ENCODE data around the gene STAC3. TPM values are rescaled to one million over a fixed set of nuclear protein-coding genes. Genes with fewer than 3 reads are reported as not detected.

STAC3 gene
- total and polyA plus RNA-seq, 10 of the 15 experiments (the other 5 are each of a cell fraction or from before 2014, with no cell fraction given): 0.49 to 9.9 (median 3.8) TPM

- TF ChIP-seq MLLT1 (IDR thresholded peaks at IDR 0.05): no peak
- TF ChIP-seq MYB (IDR thresholded peaks at IDR 0.05; ENCODE audit: borderline replicate concordance, low read depth, low read length): no peak
- no peak for TF ChIP-seq IRF5 (IDR thresholded peaks at IDR 0.05; ENCODE audit: borderline replicate concordance)
- no peak for TF ChIP-seq BRCA1 (IDR thresholded peaks at IDR 0.05; ENCODE audit: low read depth, low read length)
Measured at GRCh38 chr12:57234571-57235016, 16.4 kb downstream of the STAC3 start (continued).

GRCh38 chr12:57234233-57234570, 16.8 kb downstream of the STAC3 start:
- H4K20me1 ChIP-seq (ENCODE audit: control insufficient read depth, insufficient read depth): no peaks in the 10 kb centered on the region
- intact Hi-C loops (cut with micrococcal nuclease; ENCODE audit: unreplicated experiment) (no loop called here), in situ Hi-C loops (cut with MboI) (no loop called here)
- H2AFZ ChIP-seq (ENCODE audit: control insufficient read depth, low read depth, low read length): no peak overlapping the region
- ChIA-PET SMC1A (ENCODE audit: uncharacterized antibody, unreplicated experiment) (no interaction called here), CTCF (interaction anchor here (1.9 kb wide), 1 partner anchor 20 kb away, joined by 13 read pairs; no protein-coding TSS in a partner anchor), POLR2A (interaction anchor here (1.1 kb wide), 1 partner anchor 10 kb away, joined by 3 read pairs; no protein-coding TSS in a partner anchor), RAD21 (ENCODE audit: unreplicated experiment) (no interaction called here)
- H3K9ac ChIP-seq (ENCODE audit: control insufficient read depth, insufficient read depth, low read length): no peak overlapping the region
- WGBS (ENCODE audit: insufficient coverage, insufficient replicate concordance, low lambda C conversion rate, missing lambda C conversion rate): 100% methylated on average over 3 of the region's 3 CpGs
- no peak for TF ChIP-seq SKIL (IDR thresholded peaks at IDR 0.05; ENCODE audit: low read depth, poor library complexity, severe bottlenecking)
- TF ChIP-seq BACH1 (IDR thresholded peaks at IDR 0.05; ENCODE audit: borderline replicate concordance): no peak
- no peak for TF ChIP-seq CREM (IDR thresholded peaks at IDR 0.05; ENCODE audit: low read depth)
- no peak for TF ChIP-seq HDAC6 (IDR thresholded peaks at IDR 0.05; ENCODE audit: unreplicated experiment)
- TF ChIP-seq BMI1 (IDR thresholded peaks at IDR 0.05; ENCODE audit: borderline replicate concordance): no peak
- TF ChIP-seq NKRF (conservative IDR thresholded peaks at IDR 0.05): no peak
- TF ChIP-seq E2F8 (IDR thresholded peaks at IDR 0.05; ENCODE audit: low read depth, partially characterized antibody): no peak
- peaks cover 23 to 28% of the 10 kb centered on the region in 2 experiments for H3K36me3 ChIP-seq (ENCODE audit: control insufficient read depth in 2 of 2, insufficient read depth in 2 of 2, low read length in 1 of 2)
- no peak overlapping the region; the same call in 1 of the 2 replicates for H3K4me2 ChIP-seq (ENCODE audit: control insufficient read depth, insufficient read depth)
- FAIRE-seq (no peak), DNase-seq (ENCODE audit: low read depth, low spot score) (no peak), ATAC-seq (no peak)
- no peak overlapping the region for H3K27ac ChIP-seq (ENCODE audit: control insufficient read depth, insufficient read depth)
- H3K4me1 ChIP-seq (ENCODE audit: control insufficient read depth, insufficient read depth, low read length): peaks cover 28% of the 10 kb centered on the region
- BruUV-seq (replicated peaks): TSS peak; percentile 35
- peaks cover 0 to 3% of the 10 kb centered on the region in 2 experiments; a peak in 1 of 4 replicates for H3K27me3 ChIP-seq (replicated peaks in 1 of 2; ENCODE audit: control insufficient read depth in 2 of 2, insufficient read depth in 2 of 2, low read length in 1 of 2)
- no peak overlapping the region for H3K4me3 ChIP-seq
- H3K79me2 ChIP-seq (ENCODE audit: control insufficient read depth, insufficient read depth, low read length): peaks cover 22% of the 10 kb centered on the region
- no peaks in the 10 kb centered on the region for H3K9me3 ChIP-seq (replicated peaks; ENCODE audit: control insufficient read depth, insufficient read depth, low read length)

All from GM12878 (cell line).